Measurements from ENCODE around the gene GGT5. TPM values are rescaled to one million over a fixed set of nuclear protein-coding genes. Genes with fewer than 3 reads are reported as not detected.

GGT5 gene
- total and polyA plus RNA-seq, 9 donors = 4.6 to 34.0 (median 21.4) TPM

- TF ChIP-seq CTCF (IDR thresholded peaks at IDR 0.05) = no peak
- TF ChIP-seq POLR2A (IDR thresholded peaks at IDR 0.05) = no peak
- TF ChIP-seq EP300 (IDR thresholded peaks at IDR 0.05) = no peak
- DNase-seq = no peak
- 92 to 93% (median 93%) methylated on average over 12 of the region's 12 CpGs for WGBS, 3 donors
- H3K27me3 ChIP-seq = no peaks in the 10 kb centered on the region
- H3K27ac ChIP-seq = no peak overlapping the region
- H3K4me1 ChIP-seq (ENCODE audit: insufficient read depth) = no peaks in the 10 kb centered on the region
- no peak overlapping the region for H3K4me3 ChIP-seq
- H3K36me3 ChIP-seq = no peaks in the 10 kb centered on the region
- no peaks in the 10 kb centered on the region for H3K9me3 ChIP-seq
- intact Hi-C loops (cut with DNase I) = loop anchor here in 2 of 4 donors (5.0 to 10.0 kb wide), 2 partner anchors 165 to 217 kb away; partner anchors contain the start of gene GSTT4 (in 1 of the 2)
Observed at GRCh38 chr22:24171822-24172221, 73.1 kb downstream of the GGT5 start.

GRCh38 chr22:24170632-24171031, 74.2 kb downstream of the GGT5 start:
- Histone ChIP-seq H3K4me3 (no peak overlapping the region), H3K36me3 (no peaks in the 10 kb centered on the region), H3K27me3 (no peaks in the 10 kb centered on the region), H3K9me3 (no peaks in the 10 kb centered on the region), H3K4me1 (ENCODE audit: insufficient read depth) (no peaks in the 10 kb centered on the region), H3K27ac (no peak overlapping the region)
- DNase-seq = no peak
- 73 to 83% (median 77%) methylated on average over 3 to 5 of the region's 5 CpGs for WGBS, 3 donors
- no peak for TF ChIP-seq CTCF (IDR thresholded peaks at IDR 0.05)
- no peak for TF ChIP-seq EP300 (IDR thresholded peaks at IDR 0.05)
- TF ChIP-seq POLR2A (IDR thresholded peaks at IDR 0.05) = no peak
- intact Hi-C loops (cut with DNase I) = loop anchor here in 2 of 4 donors (5.0 to 10.0 kb wide), 2 partner anchors 163 to 216 kb away; partner anchors contain the start of gene GSTT4 (in 1 of the 2)

GRCh38 chr22:24170188-24170587, 74.7 kb downstream of the GGT5 start:
- DNase-seq = no peak
- Histone ChIP-seq H3K9me3 (no peaks in the 10 kb centered on the region), H3K27ac (no peak overlapping the region), H3K4me3 (no peak overlapping the region), H3K27me3 (no peaks in the 10 kb centered on the region), H3K36me3 (no peaks in the 10 kb centered on the region), H3K4me1 (ENCODE audit: insufficient read depth) (no peaks in the 10 kb centered on the region)
- TF ChIP-seq EP300 (IDR thresholded peaks at IDR 0.05) (no peak), POLR2A (IDR thresholded peaks at IDR 0.05) (no peak), CTCF (IDR thresholded peaks at IDR 0.05) (no peak)
- intact Hi-C loops (cut with DNase I) = loop anchor here in 2 of 4 donors (5.0 to 10.0 kb wide), 2 partner anchors 163 to 215 kb away; partner anchors contain the start of gene GSTT4 (in 1 of the 2)
- WGBS, 3 donors = 86 to 90% (median 88%) methylated on average over 12 of the region's 12 CpGs

Other genes starting within 250 kb of the GGT5 start
- not detected for gene GSTT4, start 239.6 kb downstream of the GGT5 start, total RNA-seq
- not detected for gene GSTT4, start 239.6 kb downstream of the GGT5 start, polyA plus RNA-seq
- 10 to 100 TPM; 26.3 to 68.0 (median 50.2) TPM for gene CABIN1, start 233.8 kb downstream of the GGT5 start, total RNA-seq
- 10 to 100 TPM; 15.7 to 25.1 TPM for gene CABIN1, start 233.8 kb downstream of the GGT5 start, polyA plus RNA-seq
- gene SUSD2, start 63.6 kb downstream of the GGT5 start, total RNA-seq = 1 to 10 TPM in 5 of 7 donors, under 1 TPM in 2; 0.45 to 4.1 (median 2.6) TPM
- gene SUSD2, start 63.6 kb downstream of the GGT5 start, polyA plus RNA-seq = 1 to 10 TPM; 1.7 to 2.9 TPM
- 10 to 100 TPM; 22.3 to 94.4 (median 67.9) TPM for gene SPECC1L, start 25.7 kb upstream of the GGT5 start, total RNA-seq
- 10 to 100 TPM; 19.3 to 47.2 TPM for gene SPECC1L, start 25.7 kb upstream of the GGT5 start, polyA plus RNA-seq
- gene ADORA2A, start 182.5 kb upstream of the GGT5 start, total RNA-seq = 1 to 10 TPM; 1.5 to 5.0 (median 2.9) TPM
- gene ADORA2A, start 182.5 kb upstream of the GGT5 start, polyA plus RNA-seq = 1 to 10 TPM in 1 of 2 donors, under 1 TPM in 1; 0.57 to 2.2 TPM